ENCODE results near the gene RET.

DNA sequence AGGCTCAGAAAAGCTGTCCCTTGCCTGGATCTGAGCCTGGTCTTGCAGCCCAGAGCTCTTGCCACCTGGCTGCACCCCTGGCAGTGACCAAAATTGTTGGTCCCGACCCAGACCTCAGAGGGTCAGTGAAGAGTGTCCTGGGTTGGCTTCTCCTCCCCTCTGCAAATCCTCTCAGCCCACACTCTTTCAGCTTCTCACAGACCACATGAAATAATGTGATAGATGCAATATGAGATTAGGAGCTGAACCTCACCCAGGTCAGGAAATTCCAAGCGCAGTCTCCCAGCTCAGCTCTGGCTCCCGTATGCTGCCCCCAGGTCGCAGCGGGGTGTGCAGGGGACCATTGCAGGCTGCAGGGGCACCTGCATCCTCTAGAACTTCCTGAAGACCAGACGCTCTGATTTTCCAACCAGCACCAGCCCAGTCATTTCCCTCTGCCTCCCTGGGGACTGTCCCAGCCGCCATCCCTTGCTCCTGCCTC, 19.6 kb upstream of the RET start:
- TF ChIP-seq, protein P1, sequence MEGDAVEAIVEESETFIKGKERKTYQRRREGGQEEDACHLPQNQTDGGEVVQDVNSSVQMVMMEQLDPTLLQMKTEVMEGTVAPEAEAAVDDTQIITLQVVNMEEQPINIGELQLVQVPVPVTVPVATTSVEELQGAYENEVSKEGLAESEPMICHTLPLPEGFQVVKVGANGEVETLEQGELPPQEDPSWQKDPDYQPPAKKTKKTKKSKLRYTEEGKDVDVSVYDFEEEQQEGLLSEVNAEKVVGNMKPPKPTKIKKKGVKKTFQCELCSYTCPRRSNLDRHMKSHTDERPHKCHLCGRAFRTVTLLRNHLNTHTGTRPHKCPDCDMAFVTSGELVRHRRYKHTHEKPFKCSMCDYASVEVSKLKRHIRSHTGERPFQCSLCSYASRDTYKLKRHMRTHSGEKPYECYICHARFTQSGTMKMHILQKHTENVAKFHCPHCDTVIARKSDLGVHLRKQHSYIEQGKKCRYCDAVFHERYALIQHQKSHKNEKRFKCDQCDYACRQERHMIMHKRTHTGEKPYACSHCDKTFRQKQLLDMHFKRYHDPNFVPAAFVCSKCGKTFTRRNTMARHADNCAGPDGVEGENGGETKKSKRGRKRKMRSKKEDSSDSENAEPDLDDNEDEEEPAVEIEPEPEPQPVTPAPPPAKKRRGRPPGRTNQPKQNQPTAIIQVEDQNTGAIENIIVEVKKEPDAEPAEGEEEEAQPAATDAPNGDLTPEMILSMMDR (IDR thresholded peaks at IDR 0.05; ENCODE audit: low read depth, low read length, poor library complexity, severe bottlenecking): no peak
- no peak for TF ChIP-seq EZH2phosphoT487 (IDR thresholded peaks at IDR 0.05; ENCODE audit: borderline replicate concordance, low read length)

Measured in DOHH2 (cell line).